Mesenchymal stem cell (in vitro differentiated cells and primary cell): Measurements from ENCODE around the gene PIEZO1.
"Not testable (repeated sequence)": the region's sequence is repeated elsewhere in the genome, so short reads cannot be mapped to it uniquely, and the experiment has no call there.

Experiments
- DNase-seq: peaks from one replicate; pipeline ENCODE4 v3.0.0-alpha.2; 2013
- H2AFZ ChIP-seq: one replicate; pipeline ENCODE4 v1.6.1; 2013; ENCODE audit warnings: low read depth, mild to moderate bottlenecking, control low read depth, inconsistent platforms, low read length, moderate library complexity
- H2AK5ac ChIP-seq: 2 replicates; pipeline ENCODE4 v1.6.1; 2013; ENCODE audit warnings: low read length, moderate library complexity, mild to moderate bottlenecking, inconsistent platforms; ENCODE audit not compliant: severe bottlenecking
- H2BK120ac ChIP-seq: one replicate; pipeline ENCODE4 v1.6.1; 2013; ENCODE audit warnings: low read depth, mild to moderate bottlenecking, inconsistent platforms, low read length, moderate library complexity
- H2BK12ac ChIP-seq, 2 experiments: one replicate each; pipeline ENCODE4 v1.6.1; 2013; ENCODE audit warnings: inconsistent platforms in 2 of 2, low read length in 2 of 2, mild to moderate bottlenecking in 2 of 2, moderate library complexity in 2 of 2, control low read depth in 1 of 2
- H2BK15ac ChIP-seq: one replicate; pipeline ENCODE4 v1.6.1; 2013; ENCODE audit warnings: mild to moderate bottlenecking, low read depth, inconsistent platforms; ENCODE audit not compliant: poor library complexity, severe bottlenecking
- H2BK5ac ChIP-seq: 2 replicates; pipeline ENCODE4 v1.6.1; 2013; ENCODE audit warnings: low read depth, mild to moderate bottlenecking, low read length, control low read depth, inconsistent platforms; ENCODE audit not compliant: poor library complexity, severe bottlenecking
- H3K14ac ChIP-seq, 2 experiments: one replicate each; pipeline ENCODE4 v1.6.1; 2013; ENCODE audit warnings: inconsistent platforms in 2 of 2, low read length in 2 of 2, control low read depth in 1 of 2, mild to moderate bottlenecking in 1 of 2, moderate library complexity in 1 of 2
- H3K18ac ChIP-seq, 2 experiments: one replicate each; pipeline ENCODE4 v1.6.1; 2013; ENCODE audit warnings: inconsistent platforms in 2 of 2, low read length in 2 of 2, control low read depth in 1 of 2, low read depth in 1 of 2, mild to moderate bottlenecking in 1 of 2
- H3K23ac ChIP-seq, 2 experiments: one replicate each; pipeline ENCODE4 v1.6.1; 2013; ENCODE audit warnings: inconsistent platforms in 2 of 2, low read length in 2 of 2, mild to moderate bottlenecking in 2 of 2, moderate library complexity in 2 of 2, control low read depth in 1 of 2
- H3K27ac ChIP-seq: 2 replicates; pipeline ENCODE4 v1.5.1; 2013; ENCODE audit warnings: mild to moderate bottlenecking, moderate library complexity, low read length, control low read depth, inconsistent platforms; ENCODE audit not compliant: poor library complexity, severe bottlenecking
- H3K27me3 ChIP-seq, 2 experiments: 2 replicates each; pipeline versions ENCODE4 v1.6.1 to v1.7.0; 2013; ENCODE audit warnings: low read length in 2 of 2, mild to moderate bottlenecking in 2 of 2, moderate library complexity in 2 of 2, control low read depth in 1 of 2, inconsistent platforms in 1 of 2; ENCODE audit not compliant: control insufficient read depth in 1 of 2, insufficient read depth in 1 of 2
- H3K36me3 ChIP-seq, 2 experiments: 2 replicates each; pipeline versions ENCODE4 v1.6.1 to v1.7.0; 2013; ENCODE audit warnings: low read length in 2 of 2, control low read depth in 1 of 2, inconsistent platforms in 1 of 2, low read depth in 1 of 2, mild to moderate bottlenecking in 1 of 2; ENCODE audit not compliant: insufficient read depth in 2 of 2, control insufficient read depth in 1 of 2
- H3K4ac ChIP-seq, 2 experiments: one replicate each; pipeline ENCODE4 v1.6.1; 2013; ENCODE audit warnings: inconsistent platforms in 2 of 2, low read length in 2 of 2, mild to moderate bottlenecking in 2 of 2, moderate library complexity in 2 of 2, control low read depth in 1 of 2, low read depth in 1 of 2
- H3K4me1 ChIP-seq: 2 replicates; pipeline ENCODE4 v1.6.1; 2013; ENCODE audit warnings: low read depth, low read length, control low read depth; ENCODE audit not compliant: control insufficient read depth, insufficient read depth
- H3K4me2 ChIP-seq: 2 replicates; pipeline ENCODE4 v1.6.1; 2013; ENCODE audit warnings: low read length, mild to moderate bottlenecking, inconsistent platforms; ENCODE audit not compliant: poor library complexity, severe bottlenecking
- H3K4me3 ChIP-seq, 2 experiments: 2 replicates each; pipeline versions ENCODE4 v1.5.1 to v1.7.0; 2013; ENCODE audit warnings: low read length in 2 of 2, mild to moderate bottlenecking in 2 of 2, control low read depth in 1 of 2, low read depth in 1 of 2; ENCODE audit not compliant: insufficient read depth in 1 of 2
- H3K79me1 ChIP-seq: replicated peaks from 2 replicates; pipeline ENCODE4 v1.6.1; 2013; ENCODE audit warnings: mild to moderate bottlenecking, control low read depth, low read length, inconsistent platforms; ENCODE audit not compliant: poor library complexity, severe bottlenecking
- H3K9ac ChIP-seq: 2 replicates; pipeline ENCODE4 v1.7.0; 2013; ENCODE audit warnings: mild to moderate bottlenecking, low read length, moderate library complexity
- H3K9me3 ChIP-seq: 2 replicates; pipeline ENCODE4 v1.7.0; 2013; ENCODE audit warnings: mild to moderate bottlenecking, low read length; ENCODE audit not compliant: control insufficient read depth
- H4K8ac ChIP-seq: one replicate; pipeline ENCODE4 v1.6.1; 2013; ENCODE audit warnings: inconsistent platforms, mild to moderate bottlenecking, low read length, moderate library complexity
- H4K91ac ChIP-seq: one replicate; pipeline ENCODE4 v1.6.1; 2013; ENCODE audit warnings: mild to moderate bottlenecking, low read length, inconsistent platforms
- WGBS: methylation state at CpG from one replicate; pipeline ENCODE4 v1.1.7; 2013; ENCODE audit warnings: mixed read lengths; 5-methylcytosine and 5-hydroxymethylcytosine counted together

PIEZO1 gene

GRCh38 chr16:88826070-88826840, 41.2 kb upstream of the PIEZO1 start:
- Histone ChIP-seq H3K4me3 (no peak overlapping the region), H3K23ac (no peak overlapping the region), H2BK15ac (no peak overlapping the region), H3K9ac (no peak overlapping the region), H2BK5ac (no peak overlapping the region), H3K9me3 (no peaks in the 10 kb centered on the region), H3K18ac (no peak overlapping the region), H3K4me2 (no peak overlapping the region), H2BK120ac (no peak overlapping the region), H4K91ac (no peak overlapping the region), H3K36me3 (peaks cover 30 to 87% of the 10 kb centered on the region in 2 experiments), H2BK12ac (no peak overlapping the region), H2AK5ac (no peak overlapping the region), H3K27ac (no peak overlapping the region), H2AFZ (no peak overlapping the region), H3K27me3 (no peaks in the 10 kb centered on the region), H3K79me1 (no peaks in the 10 kb centered on the region), H4K8ac (no peak overlapping the region), H3K4me1 (no peaks in the 10 kb centered on the region), H3K14ac (no peak overlapping the region), H3K4ac (no peak overlapping the region)
- WGBS, result 99% methylated on average over 23 of the region's 26 CpGs
- DNase-seq, result no peak

GRCh38 chr16:88825146-88825545, 40.1 kb upstream of the PIEZO1 start:
- Histone ChIP-seq H4K8ac (no peak overlapping the region), H3K4me1 (no peaks in the 10 kb centered on the region), H3K9ac (no peak overlapping the region), H3K79me1 (no peaks in the 10 kb centered on the region), H3K4ac (no peak overlapping the region), H3K4me2 (no peak overlapping the region), H3K23ac (no peak overlapping the region), H2BK120ac (no peak overlapping the region), H4K91ac (no peak overlapping the region), H2BK12ac (no peak overlapping the region), H3K18ac (no peak overlapping the region), H2AK5ac (no peak overlapping the region), H3K14ac (no peak overlapping the region), H3K27me3 (no peaks in the 10 kb centered on the region), H3K36me3 (peaks cover 30 to 88% of the 10 kb centered on the region in 2 experiments), H3K27ac (no peak overlapping the region), H3K9me3 (no peaks in the 10 kb centered on the region), H2AFZ (no peak overlapping the region), H3K4me3 (no peak overlapping the region), H2BK5ac (no peak overlapping the region), H2BK15ac (no peak overlapping the region)
- WGBS, result 91% methylated on average over 11 of the region's 12 CpGs
- no peak for DNase-seq

DNA sequence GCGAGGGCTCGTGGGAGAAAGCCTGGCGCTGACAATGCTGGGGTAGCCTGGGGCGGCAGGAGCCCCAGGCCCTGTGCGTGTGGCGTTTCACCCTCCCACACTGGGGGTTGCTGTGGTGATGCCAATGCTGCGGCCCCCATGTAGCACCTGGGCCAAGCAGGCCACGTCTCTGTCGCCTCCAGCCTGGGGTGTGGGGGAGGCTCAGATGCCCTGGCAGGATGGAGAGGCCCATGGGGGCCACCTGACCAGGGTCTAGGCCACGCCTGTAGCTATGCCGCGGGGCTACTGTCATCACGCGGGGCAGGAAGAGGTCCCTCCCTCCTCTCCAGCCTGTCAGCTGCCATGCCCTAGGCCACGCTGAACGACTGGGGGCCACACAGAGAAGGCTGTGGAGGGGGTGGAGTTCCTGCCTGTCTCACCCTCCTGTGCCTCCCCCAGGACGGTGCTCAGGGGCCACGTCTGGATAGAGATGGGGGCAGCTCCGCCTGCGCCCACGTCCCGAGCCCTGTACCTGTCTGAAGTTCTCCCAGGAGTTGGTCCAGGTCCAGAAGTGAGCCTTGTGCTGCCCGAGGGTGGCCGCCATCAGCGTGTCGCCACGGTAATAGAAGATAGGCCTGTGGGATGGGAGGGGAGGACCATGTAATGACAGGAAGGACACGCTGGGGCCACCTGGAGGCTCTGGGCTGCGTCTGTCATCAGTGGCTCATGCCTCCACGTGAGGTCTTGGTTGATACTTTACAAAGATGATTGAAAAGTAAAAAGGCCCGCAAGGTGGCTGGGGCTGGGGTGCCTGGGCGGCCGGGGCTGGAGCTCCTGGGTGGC, 39.4 kb upstream of the PIEZO1 start:
- Histone ChIP-seq H2BK5ac (no peak overlapping the region), H3K4me3 (no peak overlapping the region), H3K4me2 (no peak overlapping the region), H4K91ac (no peak overlapping the region), H3K4ac (no peak overlapping the region), H3K9ac (no peak overlapping the region), H3K4me1 (no peaks in the 10 kb centered on the region), H3K14ac (no peak overlapping the region), H2BK15ac (no peak overlapping the region), H2AK5ac (no peak overlapping the region), H2BK12ac (no peak overlapping the region), H4K8ac (no peak overlapping the region), H3K27ac (no peak overlapping the region), H2BK120ac (no peak overlapping the region), H3K27me3 (no peaks in the 10 kb centered on the region), H3K36me3 (peaks cover 30 to 84% of the 10 kb centered on the region in 2 experiments), H3K23ac (no peak overlapping the region), H3K18ac (no peak overlapping the region), H3K9me3 (no peaks in the 10 kb centered on the region), H2AFZ (no peak overlapping the region), H3K79me1 (no peaks in the 10 kb centered on the region)
- WGBS, result 93% methylated on average over 30 of the region's 33 CpGs
- no peak for DNase-seq

- not testable (repeated sequence) for H2BK12ac ChIP-seq, H3K9ac ChIP-seq, H3K18ac ChIP-seq, H3K27me3 ChIP-seq, H4K8ac ChIP-seq, H3K4me3 ChIP-seq, H2BK120ac ChIP-seq, H2BK5ac ChIP-seq, H3K9me3 ChIP-seq, DNase-seq, H3K4me1 ChIP-seq, H3K4me2 ChIP-seq, H2AK5ac ChIP-seq, H2AFZ ChIP-seq, H3K79me1 ChIP-seq, H2BK15ac ChIP-seq, H3K14ac ChIP-seq, H4K91ac ChIP-seq, H3K4ac ChIP-seq, H3K27ac ChIP-seq, H3K23ac ChIP-seq
- 95% methylated on average over 26 of the region's 31 CpGs for WGBS
- peaks cover 27 to 79% of the 10 kb centered on the region in 2 experiments for H3K36me3 ChIP-seq
Observed at GRCh38 chr16:88823646-88824045, 38.6 kb upstream of the PIEZO1 start.
